A549 treated with AZD9567 at 1 μM for 4 hours (cell line): Measurements from ENCODE around the gene CALCR. TPM values are rescaled to one million over a fixed set of nuclear protein-coding genes. Genes with fewer than 3 reads are reported as not detected.

ENCODE experiments used
- total RNA-seq: library from RNA; stranded (reverse); fragments of 200-300 nt; extraction: Qiagen RNA extraction; gene quantifications from 5 replicates; pipeline ENCODE4 v1.2.3, GENCODE V29; 2022; ENCODE audit not compliant: insufficient read depth

CALCR gene
- 0.02 to 0.03 TPM in 2 of 5 replicates, not detected in the others for total RNA-seq

DNA sequence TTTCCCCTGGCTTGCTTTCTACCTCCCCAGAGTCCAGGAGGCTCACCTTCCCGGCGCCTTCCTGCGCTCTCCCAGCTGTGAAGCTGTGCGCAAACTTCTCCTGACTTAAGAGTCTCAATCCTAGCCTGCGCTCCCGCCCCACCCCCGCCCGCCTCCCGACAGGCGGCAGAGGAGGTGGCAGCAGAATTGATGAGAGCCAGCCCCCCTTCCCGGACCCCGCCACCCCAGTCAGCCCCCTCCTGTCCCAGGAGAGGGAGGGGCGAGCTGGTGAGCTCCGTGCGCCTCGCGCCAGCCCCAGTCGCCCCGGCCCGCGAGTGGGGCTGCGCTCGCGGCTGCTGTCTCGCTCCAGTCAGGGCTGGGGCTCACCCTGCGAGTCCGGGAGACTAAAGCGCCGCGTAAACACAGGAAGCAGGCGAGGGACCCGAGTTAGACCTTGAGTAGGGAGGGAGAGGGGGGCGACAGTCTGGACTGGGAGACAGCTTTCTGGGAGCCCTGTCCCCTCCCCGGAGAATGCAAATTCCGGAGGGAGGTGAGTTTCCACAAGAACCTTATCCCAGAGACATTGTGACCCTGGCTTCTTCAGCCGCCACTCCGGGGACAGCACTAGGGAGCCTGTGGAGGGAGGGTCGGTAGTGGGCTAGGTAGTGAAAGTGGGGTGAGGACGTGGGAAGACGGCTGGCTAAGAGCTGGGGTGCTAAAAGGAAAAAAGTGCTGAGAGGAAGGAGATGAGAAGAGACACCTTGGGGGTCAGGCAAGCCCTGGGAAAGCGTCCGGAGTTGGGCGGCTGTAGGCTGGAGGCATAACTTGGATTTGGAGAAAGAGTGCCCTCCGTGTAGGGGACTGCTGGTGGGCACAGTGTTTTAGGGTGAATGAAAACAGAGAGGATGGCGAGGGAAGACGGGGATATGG lies at the start of gene CALCR:
CALCR (minus strand) TSS at position 79 of the 909 bp plus-strand sequence. CDS start 87,743 bp downstream, outside the sequence.

